H9 (cell line): Measurements from ENCODE around the gene OR2A12. TPM values are rescaled to one million over a fixed set of nuclear protein-coding genes. Genes with fewer than 3 reads are reported as not detected.

Source experiments
- DNase-seq: peaks from one replicate; pipeline ENCODE4 v3.0.0-alpha.2; 2017
- H2AFZ ChIP-seq: one replicate; pipeline ENCODE4 v1.6.1; 2013; ENCODE audit warnings: mild to moderate bottlenecking, low read length, control low read depth, moderate library complexity
- H2AK5ac ChIP-seq: 2 replicates; pipeline ENCODE4 v1.6.1; 2013; ENCODE audit warnings: low read length, control low read depth, mixed read lengths; ENCODE audit not compliant: insufficient read length
- H2BK120ac ChIP-seq: one replicate; pipeline ENCODE4 v1.6.1; 2013; ENCODE audit warnings: low read depth, mild to moderate bottlenecking, low read length, control low read depth, inconsistent platforms; ENCODE audit not compliant: poor library complexity, severe bottlenecking
- H2BK12ac ChIP-seq: 2 replicates; pipeline ENCODE4 v1.6.1; 2013; ENCODE audit warnings: low read length, control low read depth, mixed read lengths, low read depth; ENCODE audit not compliant: insufficient read length
- H2BK15ac ChIP-seq: 2 replicates; pipeline ENCODE4 v1.6.1; 2013; ENCODE audit warnings: low read depth, low read length, control low read depth
- H2BK20ac ChIP-seq: one replicate; pipeline ENCODE4 v1.6.1; 2013; ENCODE audit warnings: low read depth, mild to moderate bottlenecking, low read length, control low read depth, inconsistent platforms; ENCODE audit not compliant: poor library complexity, severe bottlenecking
- H2BK5ac ChIP-seq: 2 replicates; pipeline ENCODE4 v1.6.1; 2013; ENCODE audit warnings: low read length, control low read depth, mixed read lengths; ENCODE audit not compliant: insufficient read length
- H3K14ac ChIP-seq: 2 replicates; pipeline ENCODE4 v1.6.1; 2013; ENCODE audit warnings: low read length, control low read depth; ENCODE audit not compliant: insufficient read depth
- H3K18ac ChIP-seq: 2 replicates; pipeline ENCODE4 v1.6.1; 2013; ENCODE audit warnings: low read depth, mild to moderate bottlenecking, mixed read lengths, low read length, control low read depth; ENCODE audit not compliant: insufficient read length
- H3K23ac ChIP-seq: 2 replicates; pipeline ENCODE4 v1.6.1; 2013; ENCODE audit warnings: low read length, control low read depth, mixed read lengths, low read depth; ENCODE audit not compliant: insufficient read length
- H3K23me2 ChIP-seq: 2 replicates; pipeline ENCODE4 v1.6.1; 2013; ENCODE audit warnings: low read depth, mild to moderate bottlenecking, mixed read lengths, low read length, control low read depth; ENCODE audit not compliant: insufficient read length, poor library complexity, severe bottlenecking
- H3K27ac ChIP-seq: 2 replicates; pipeline ENCODE4 v1.5.1; 2013; ENCODE audit warnings: low read length, control low read depth, mixed read lengths, low read depth; ENCODE audit not compliant: insufficient read length
- H3K27me3 ChIP-seq: 2 replicates; pipeline ENCODE4 v1.6.1; 2013; ENCODE audit warnings: low read length, control low read depth, inconsistent platforms; ENCODE audit not compliant: insufficient read depth
- H3K4ac ChIP-seq: 2 replicates; pipeline ENCODE4 v1.6.1; 2013; ENCODE audit warnings: low read depth, mild to moderate bottlenecking, control low read depth, inconsistent platforms, low read length, moderate library complexity
- H3K4me1 ChIP-seq: 2 replicates; pipeline ENCODE4 v1.6.1; 2013; ENCODE audit warnings: low read length, control low read depth, inconsistent platforms; ENCODE audit not compliant: insufficient read depth
- H3K4me2 ChIP-seq: 2 replicates; pipeline ENCODE4 v1.6.1; 2013; ENCODE audit warnings: low read length, control low read depth, mixed read lengths; ENCODE audit not compliant: insufficient read length, insufficient read depth
- H3K56ac ChIP-seq: 2 replicates; pipeline ENCODE4 v1.6.1; 2013; ENCODE audit warnings: low read depth, mild to moderate bottlenecking, mixed read lengths, low read length, control low read depth; ENCODE audit not compliant: insufficient read length
- H3K79me1 ChIP-seq: 2 replicates; pipeline ENCODE4 v1.6.1; 2013; ENCODE audit warnings: low read depth, mild to moderate bottlenecking, moderate library complexity, low read length, control low read depth, inconsistent platforms; ENCODE audit not compliant: insufficient read depth, poor library complexity, severe bottlenecking
- H3K79me2 ChIP-seq: 2 replicates; pipeline ENCODE4 v1.6.1; 2013; ENCODE audit warnings: low read length, control low read depth, inconsistent platforms; ENCODE audit not compliant: insufficient read depth
- H3K9ac ChIP-seq: 2 replicates; pipeline ENCODE4 v1.6.1; 2013; ENCODE audit warnings: low read length, control low read depth, mixed read lengths; ENCODE audit not compliant: insufficient read length; ENCODE audit errors: extremely low read depth
- H3K9me3 ChIP-seq: one replicate; pipeline ENCODE4 v1.6.1; 2013; ENCODE audit warnings: low read depth, low read length, inconsistent platforms; ENCODE audit not compliant: control insufficient read depth
- H3T11ph ChIP-seq: one replicate; pipeline ENCODE4 v1.6.1; 2013; ENCODE audit warnings: mild to moderate bottlenecking, low read length, control low read depth, inconsistent platforms
- H4K20me1 ChIP-seq: one replicate; pipeline ENCODE4 v1.6.1; 2013; ENCODE audit not compliant: control insufficient read depth, insufficient read length, insufficient read depth
- H4K5ac ChIP-seq: 2 replicates; pipeline ENCODE4 v1.6.1; 2013; ENCODE audit warnings: low read depth, mild to moderate bottlenecking, mixed read lengths, low read length, control low read depth; ENCODE audit not compliant: insufficient read length
- H4K8ac ChIP-seq: replicated peaks from 2 replicates; pipeline ENCODE4 v1.6.1; 2013; ENCODE audit warnings: low read length, control low read depth, mixed read lengths, low read depth; ENCODE audit not compliant: insufficient read length
- H4K91ac ChIP-seq: 2 replicates; pipeline ENCODE4 v1.6.1; 2013; ENCODE audit warnings: low read depth, mild to moderate bottlenecking, moderate library complexity, mixed read lengths, low read length, control low read depth; ENCODE audit not compliant: insufficient read length
- H3K27ac Mint-ChIP-seq, 3 experiments: 2 replicates in 2 of 3; 3 replicates in 1 of 3; pipeline ENCODE4 v1.8.0; 2020 to 2021; ENCODE audit warnings: mixed read lengths in 3 of 3, mild to moderate bottlenecking in 1 of 3, moderate library complexity in 1 of 3
- H3K27me3 Mint-ChIP-seq: 2 replicates; pipeline ENCODE4 v1.8.0; 2021; ENCODE audit warnings: low read depth, mild to moderate bottlenecking, moderate library complexity, mixed read lengths
- H3K36me3 Mint-ChIP-seq, 3 experiments: 2 replicates in 2 of 3; 3 replicates in 1 of 3; pipeline ENCODE4 v1.8.0; 2020 to 2021; ENCODE audit warnings: low read depth in 3 of 3, mixed read lengths in 3 of 3; ENCODE audit not compliant: insufficient read depth in 1 of 3
- H3K4me1 Mint-ChIP-seq, 2 experiments: 2 replicates each; pipeline ENCODE4 v1.8.0; 2020; ENCODE audit warnings: mixed read lengths in 2 of 2
- H3K4me3 Mint-ChIP-seq, 2 experiments: 2 replicates in 1 of 2; 3 replicates in 1 of 2; pipeline ENCODE4 v1.8.0; 2020 to 2021; ENCODE audit warnings: mild to moderate bottlenecking in 2 of 2, mixed read lengths in 2 of 2, moderate library complexity in 1 of 2
- H3K9me3 Mint-ChIP-seq, 2 experiments: 2 replicates in 1 of 2; 3 replicates in 1 of 2; pipeline ENCODE4 v1.8.0; 2020; ENCODE audit warnings: mild to moderate bottlenecking in 2 of 2, mixed read lengths in 2 of 2, moderate library complexity in 1 of 2
- CTCF ChIP-seq: fragments of 200-600 bp; sonication (generic); conservative IDR thresholded peaks from 3 replicates; pipeline ENCODE4 v1.8.0; 2021; ENCODE audit warnings: antibody characterized with exemption, mild to moderate bottlenecking
- WGBS: extraction: QIAGEN DNeasy Blood & Tissue Kit; methylation state at CpG from one replicate; pipeline ENCODE4 v1.1.7; 2013; ENCODE audit warnings: missing lambda C conversion rate, low lambda C conversion rate, mixed read lengths; ENCODE audit not compliant: insufficient read length; ENCODE audit errors: extremely low coverage; 5-methylcytosine and 5-hydroxymethylcytosine counted together
- long read RNA-seq: library from polyadenylated mRNA; unstranded; transcript quantifications from one replicate; pipeline ENCODE4 v2.0.0, GENCODE V29; 2020
- total RNA-seq: library from RNA; stranded (reverse); gene quantifications from 2 replicates; pipeline ENCODE4 v1.2.1, GENCODE V29; 2021

The OR2A12 gene
- not detected in 2 replicates for total RNA-seq
- long read RNA-seq, result 0 reads

- DNase-seq, result no peak
- H3K9me3 Mint-ChIP-seq, result peaks cover 0 to 6% of the 10 kb centered on the region in 2 experiments; a peak in 1 of 5 replicates
- no peak within 1 kb of the TSS for H3K4ac ChIP-seq
- H3K79me2 ChIP-seq, result no peaks in the 10 kb centered on the region
- no peak within 1 kb of the TSS for H4K5ac ChIP-seq
- H2AK5ac ChIP-seq, result no peak within 1 kb of the TSS
- H4K20me1 ChIP-seq, result no peaks in the 10 kb centered on the region
- no peak within 1 kb of the TSS for H4K91ac ChIP-seq
- no peak within 1 kb of the TSS for H3K18ac ChIP-seq
- H3K4me1 ChIP-seq, result no peaks in the 10 kb centered on the region
- no peak within 1 kb of the TSS for H3K23ac ChIP-seq
- H3K27ac Mint-ChIP-seq, result no peak within 1 kb of the TSS
- H3T11ph ChIP-seq, result no peak within 1 kb of the TSS
- H2BK5ac ChIP-seq, result no peak within 1 kb of the TSS
- H3K9ac ChIP-seq, result no peak within 1 kb of the TSS
- H3K79me1 ChIP-seq, result no peaks in the 10 kb centered on the region
- H2BK20ac ChIP-seq, result no peak within 1 kb of the TSS
- H3K23me2 ChIP-seq, result peaks cover 2% of the 10 kb centered on the region
- TF ChIP-seq CTCF, result no peak
- H4K8ac ChIP-seq, result no peak within 1 kb of the TSS
- no peak within 1 kb of the TSS for H3K14ac ChIP-seq
- H2BK120ac ChIP-seq, result no peak within 1 kb of the TSS
- H3K4me1 Mint-ChIP-seq, result peaks cover 2 to 3% of the 10 kb centered on the region in 2 experiments; a peak in 2 of 4 replicates
- H3K56ac ChIP-seq, result no peak within 1 kb of the TSS
- no peak within 1 kb of the TSS for H3K4me2 ChIP-seq
- no peaks in the 10 kb centered on the region for H3K9me3 ChIP-seq
- no peak within 1 kb of the TSS for H2BK15ac ChIP-seq
- no peaks in the 10 kb centered on the region; a peak in 1 of 7 replicates for H3K36me3 Mint-ChIP-seq
- H2AFZ ChIP-seq, result no peak within 1 kb of the TSS
- no CpG with 5 or more reads among the region's 2 CpGs for WGBS
- H2BK12ac ChIP-seq, result no peak within 1 kb of the TSS
- no peak within 1 kb of the TSS for H3K27ac ChIP-seq
- no peaks in the 10 kb centered on the region for H3K27me3 Mint-ChIP-seq
- no peaks in the 10 kb centered on the region for H3K27me3 ChIP-seq
- no peak within 1 kb of the TSS for H3K4me3 Mint-ChIP-seq
Observed at GRCh38 chr7:144085978-144086377, at the start of gene OR2A12. Gene OR2A12, plus strand, starts transcription at chr7:144086278. Its CDS starts 8,830 bp downstream, at chr7:144095108.
